ENCODE measurements around the gene MCF2L2. TPM values are rescaled to one million over a fixed set of nuclear protein-coding genes. Genes with fewer than 3 reads are reported as not detected.

MCF2L2 gene
- total and polyA plus RNA-seq, 10 donors: 0.46 to 37.7 (median 17.6) TPM

- no peak overlapping the region for H3K4me3 ChIP-seq
- H3K27me3 ChIP-seq (replicated peaks in 1 of 7): no peaks in the 10 kb centered on the region
- TF ChIP-seq, protein P1, sequence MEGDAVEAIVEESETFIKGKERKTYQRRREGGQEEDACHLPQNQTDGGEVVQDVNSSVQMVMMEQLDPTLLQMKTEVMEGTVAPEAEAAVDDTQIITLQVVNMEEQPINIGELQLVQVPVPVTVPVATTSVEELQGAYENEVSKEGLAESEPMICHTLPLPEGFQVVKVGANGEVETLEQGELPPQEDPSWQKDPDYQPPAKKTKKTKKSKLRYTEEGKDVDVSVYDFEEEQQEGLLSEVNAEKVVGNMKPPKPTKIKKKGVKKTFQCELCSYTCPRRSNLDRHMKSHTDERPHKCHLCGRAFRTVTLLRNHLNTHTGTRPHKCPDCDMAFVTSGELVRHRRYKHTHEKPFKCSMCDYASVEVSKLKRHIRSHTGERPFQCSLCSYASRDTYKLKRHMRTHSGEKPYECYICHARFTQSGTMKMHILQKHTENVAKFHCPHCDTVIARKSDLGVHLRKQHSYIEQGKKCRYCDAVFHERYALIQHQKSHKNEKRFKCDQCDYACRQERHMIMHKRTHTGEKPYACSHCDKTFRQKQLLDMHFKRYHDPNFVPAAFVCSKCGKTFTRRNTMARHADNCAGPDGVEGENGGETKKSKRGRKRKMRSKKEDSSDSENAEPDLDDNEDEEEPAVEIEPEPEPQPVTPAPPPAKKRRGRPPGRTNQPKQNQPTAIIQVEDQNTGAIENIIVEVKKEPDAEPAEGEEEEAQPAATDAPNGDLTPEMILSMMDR (IDR thresholded peaks at IDR 0.05 in 8 of 11, conservative IDR thresholded peaks at IDR 0.05 in 3 of 11): no peak
- TF ChIP-seq POLR2AphosphoS5 (IDR thresholded peaks at IDR 0.05) (no peak), POLR2A (IDR thresholded peaks at IDR 0.05) (no peak)
- 73 to 83% (median 76%) methylated on average over 8 of the region's 8 CpGs for WGBS, 5 donors
- no peak for DNase-seq
- H3K9me3 ChIP-seq: no peaks in the 10 kb centered on the region
- peaks cover 0 to 4% (median 0%) of the 10 kb centered on the region in 6 donors for H3K36me3 ChIP-seq
- H3K27ac ChIP-seq: no peak overlapping the region
- intact Hi-C loops (cut with DNase I; ENCODE audit: low total_unique reads): no loop called here
- H3K4me1 ChIP-seq: peaks cover 9 to 17% (median 14%) of the 10 kb centered on the region in 6 donors
These were observed 147.2 kb downstream of the MCF2L2 start for GRCh38 chr3:183281126-183281797.

GRCh38 chr3:183279371-183279770 is 149.0 kb downstream of the MCF2L2 start:
- no peak for TF ChIP-seq POLR2AphosphoS5 (IDR thresholded peaks at IDR 0.05)
- no peak for TF ChIP-seq POLR2A (IDR thresholded peaks at IDR 0.05)
- TF ChIP-seq, protein P1 (IDR thresholded peaks at IDR 0.05 in 8 of 11, conservative IDR thresholded peaks at IDR 0.05 in 3 of 11): no peak
- 84 to 93% (median 90%) methylated on average over 3 of the region's 3 CpGs for WGBS, 5 donors
- no peak for DNase-seq
- H3K4me1 ChIP-seq: peaks cover 0 to 18% (median 5%) of the 10 kb centered on the region in 6 donors
- no peak overlapping the region for H3K27ac ChIP-seq
- no peaks in the 10 kb centered on the region for H3K27me3 ChIP-seq (replicated peaks in 1 of 7)
- peaks cover 0 to 5% (median 0%) of the 10 kb centered on the region in 6 donors for H3K36me3 ChIP-seq
- no peaks in the 10 kb centered on the region for H3K9me3 ChIP-seq
- H3K4me3 ChIP-seq: no peak overlapping the region
- intact Hi-C loops (cut with DNase I; ENCODE audit: low total_unique reads): no loop called here

- TF ChIP-seq, protein P1 (IDR thresholded peaks at IDR 0.05 in 8 of 11, conservative IDR thresholded peaks at IDR 0.05 in 3 of 11): no peak
- TF ChIP-seq POLR2A (IDR thresholded peaks at IDR 0.05) (no peak), POLR2AphosphoS5 (IDR thresholded peaks at IDR 0.05) (no peak)
- Histone ChIP-seq H3K36me3 (peaks cover 0 to 5% (median 0%) of the 10 kb centered on the region in 6 donors), H3K9me3 (no peaks in the 10 kb centered on the region), H3K4me1 (peaks cover 0 to 18% (median 5%) of the 10 kb centered on the region in 6 donors), H3K27me3 (replicated peaks in 1 of 7) (no peaks in the 10 kb centered on the region), H3K27ac (no peak overlapping the region), H3K4me3 (no peak overlapping the region)
- no peak for DNase-seq
- intact Hi-C loops (cut with DNase I; ENCODE audit: low total_unique reads): no loop called here
- WGBS, 5 donors: 78 to 90% (median 85%) methylated on average over 4 of the region's 4 CpGs
These were observed 149.8 kb downstream of the MCF2L2 start for GRCh38 chr3:183278479-183279088.

GRCh38 chr3:183277260-183277659 is 151.2 kb downstream of the MCF2L2 start:
- Histone ChIP-seq H3K9me3 (no peaks in the 10 kb centered on the region), H3K27ac (no peak overlapping the region), H3K4me1 (peaks cover 0 to 18% (median 6%) of the 10 kb centered on the region in 6 donors), H3K4me3 (no peak overlapping the region), H3K27me3 (replicated peaks in 1 of 7) (no peaks in the 10 kb centered on the region), H3K36me3 (peaks cover 0 to 5% (median 0%) of the 10 kb centered on the region in 6 donors)
- no peak for DNase-seq
- WGBS, 5 donors: 92 to 95% (median 95%) methylated on average over 5 of the region's 5 CpGs
- intact Hi-C loops (cut with DNase I; ENCODE audit: low total_unique reads): no loop called here
- TF ChIP-seq, protein P1 (IDR thresholded peaks at IDR 0.05 in 8 of 11, conservative IDR thresholded peaks at IDR 0.05 in 3 of 11): no peak
- TF ChIP-seq POLR2AphosphoS5 (IDR thresholded peaks at IDR 0.05) (no peak), POLR2A (IDR thresholded peaks at IDR 0.05) (no peak)

Data from spleen (tissue), 11 donors.